ENCODE measurements around the gene OR52A5. TPM values are rescaled to one million over a fixed set of nuclear protein-coding genes. Genes with fewer than 3 reads are reported as not detected.
"Not testable (repeated sequence)": the region's sequence is repeated elsewhere in the genome, so short reads cannot be mapped to it uniquely, and the experiment has no call there.

The OR52A5 gene
- not detected for total RNA-seq

DNA sequence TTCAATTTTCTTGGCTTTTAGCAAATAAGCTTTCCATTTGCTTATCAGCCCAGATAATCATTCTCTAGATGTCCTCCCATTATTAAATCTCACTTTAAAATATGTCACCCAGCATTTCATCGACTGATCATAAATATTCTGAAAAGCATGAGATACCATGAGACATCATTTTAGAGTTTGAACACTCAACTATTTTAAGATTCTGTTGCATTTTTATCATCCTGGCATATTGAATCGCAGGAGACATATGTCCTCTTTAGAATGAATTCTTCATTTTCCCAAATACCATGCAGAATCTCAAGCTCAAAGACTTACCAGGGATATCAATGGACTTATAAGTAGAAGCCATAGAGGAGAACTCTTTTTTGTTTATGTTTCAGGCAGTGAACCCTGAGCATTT, at the start of gene OR52A5:
Gene OR52A5, minus strand, starts transcription at position 361 of the 400 bp plus-strand sequence. CDS start 5,714 bp downstream, outside the sequence.
- TF ChIP-seq, protein P1, sequence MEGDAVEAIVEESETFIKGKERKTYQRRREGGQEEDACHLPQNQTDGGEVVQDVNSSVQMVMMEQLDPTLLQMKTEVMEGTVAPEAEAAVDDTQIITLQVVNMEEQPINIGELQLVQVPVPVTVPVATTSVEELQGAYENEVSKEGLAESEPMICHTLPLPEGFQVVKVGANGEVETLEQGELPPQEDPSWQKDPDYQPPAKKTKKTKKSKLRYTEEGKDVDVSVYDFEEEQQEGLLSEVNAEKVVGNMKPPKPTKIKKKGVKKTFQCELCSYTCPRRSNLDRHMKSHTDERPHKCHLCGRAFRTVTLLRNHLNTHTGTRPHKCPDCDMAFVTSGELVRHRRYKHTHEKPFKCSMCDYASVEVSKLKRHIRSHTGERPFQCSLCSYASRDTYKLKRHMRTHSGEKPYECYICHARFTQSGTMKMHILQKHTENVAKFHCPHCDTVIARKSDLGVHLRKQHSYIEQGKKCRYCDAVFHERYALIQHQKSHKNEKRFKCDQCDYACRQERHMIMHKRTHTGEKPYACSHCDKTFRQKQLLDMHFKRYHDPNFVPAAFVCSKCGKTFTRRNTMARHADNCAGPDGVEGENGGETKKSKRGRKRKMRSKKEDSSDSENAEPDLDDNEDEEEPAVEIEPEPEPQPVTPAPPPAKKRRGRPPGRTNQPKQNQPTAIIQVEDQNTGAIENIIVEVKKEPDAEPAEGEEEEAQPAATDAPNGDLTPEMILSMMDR (IDR thresholded peaks at IDR 0.05), result no peak
- no peak for DNase-seq (ENCODE audit: low spot score in 2 of 2)
- intact Hi-C loops (cut with DNase I), result no loop called here
- no peaks in the 10 kb centered on the region for H3K36me3 ChIP-seq
- no peaks in the 10 kb centered on the region for H3K9me3 ChIP-seq
- H3K4me1 ChIP-seq, result no peaks in the 10 kb centered on the region
- H3K27me3 ChIP-seq, result no peaks in the 10 kb centered on the region
- H3K27ac ChIP-seq, result no peak within 1 kb of the TSS
- no peak within 1 kb of the TSS for H3K4me3 ChIP-seq

DNA sequence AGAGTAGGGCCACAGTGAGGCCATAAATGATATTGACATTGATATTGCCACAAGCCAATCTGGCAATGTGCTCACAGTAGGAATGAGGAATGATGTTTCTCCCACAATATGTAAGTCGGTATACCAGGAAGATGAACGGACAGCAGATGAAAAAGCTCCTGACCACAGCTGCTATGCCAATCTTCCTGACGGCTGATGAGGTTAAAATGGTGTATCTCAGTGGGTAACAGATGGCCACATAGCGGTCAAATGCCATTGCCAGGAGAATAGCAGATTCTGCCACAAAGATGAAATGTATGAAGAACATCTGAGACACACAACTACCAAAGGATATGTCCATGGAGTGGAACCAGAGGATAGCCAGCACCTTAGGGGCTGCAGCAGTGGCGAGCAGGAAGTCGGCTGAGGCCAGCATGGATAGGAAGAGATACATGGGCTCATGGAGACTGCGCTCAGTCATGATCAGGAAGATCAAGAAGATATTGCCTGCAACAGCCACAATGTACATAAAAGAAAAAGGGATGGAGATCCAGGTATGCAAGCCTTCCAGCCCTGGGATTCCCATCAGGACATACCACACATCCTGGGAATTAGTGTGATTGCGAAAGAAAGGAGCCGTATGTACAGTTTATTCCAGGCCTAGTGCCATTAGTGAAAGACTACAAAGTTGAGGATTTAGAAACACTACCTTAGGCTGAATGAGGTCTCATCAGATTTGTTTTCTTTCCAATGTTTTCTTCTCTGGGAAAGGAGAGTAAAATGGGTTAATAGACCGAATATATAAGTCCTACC, 40.1 kb upstream of the OR52A5 start:
- Histone ChIP-seq H3K36me3 (no peaks in the 10 kb centered on the region), H3K4me3 (no peak overlapping the region), H3K27ac (no peak overlapping the region), H3K9me3 (no peaks in the 10 kb centered on the region), H3K27me3 (no peaks in the 10 kb centered on the region), H3K4me1 (no peaks in the 10 kb centered on the region)
- intact Hi-C loops (cut with DNase I), result no loop called here
- TF ChIP-seq, protein P1 (IDR thresholded peaks at IDR 0.05), result no peak
- no peak for DNase-seq (ENCODE audit: low spot score in 2 of 2)

DNA sequence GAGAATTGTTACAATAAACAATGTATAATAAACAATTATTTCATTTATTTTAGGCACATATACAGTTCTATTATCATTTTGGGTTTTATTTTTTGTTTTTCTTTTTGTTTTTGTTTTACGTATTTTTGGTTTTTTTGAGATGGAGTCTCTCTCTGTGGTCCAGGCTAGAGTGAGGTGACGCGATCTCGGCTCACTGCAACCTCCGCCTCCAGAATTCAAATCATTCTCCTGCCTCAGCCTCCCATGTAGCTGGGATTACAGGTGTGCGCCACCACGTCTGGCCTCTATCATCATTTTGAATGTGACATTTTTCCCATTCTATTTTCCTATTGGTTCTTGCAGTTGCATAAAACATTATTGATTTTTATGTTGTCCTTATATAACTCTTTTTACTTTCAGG, 36.8 kb upstream of the OR52A5 start:
- intact Hi-C loops (cut with DNase I), result no loop called here
- H3K4me1 ChIP-seq, result no peaks in the 10 kb centered on the region
- H3K27ac ChIP-seq, result no peak overlapping the region
- H3K27me3 ChIP-seq, result no peaks in the 10 kb centered on the region
- no peak overlapping the region for H3K4me3 ChIP-seq
- no peak for DNase-seq (ENCODE audit: low spot score in 2 of 2)
- H3K9me3 ChIP-seq, result no peaks in the 10 kb centered on the region
- TF ChIP-seq, protein P1 (IDR thresholded peaks at IDR 0.05), result no peak
- no peaks in the 10 kb centered on the region for H3K36me3 ChIP-seq

DNA sequence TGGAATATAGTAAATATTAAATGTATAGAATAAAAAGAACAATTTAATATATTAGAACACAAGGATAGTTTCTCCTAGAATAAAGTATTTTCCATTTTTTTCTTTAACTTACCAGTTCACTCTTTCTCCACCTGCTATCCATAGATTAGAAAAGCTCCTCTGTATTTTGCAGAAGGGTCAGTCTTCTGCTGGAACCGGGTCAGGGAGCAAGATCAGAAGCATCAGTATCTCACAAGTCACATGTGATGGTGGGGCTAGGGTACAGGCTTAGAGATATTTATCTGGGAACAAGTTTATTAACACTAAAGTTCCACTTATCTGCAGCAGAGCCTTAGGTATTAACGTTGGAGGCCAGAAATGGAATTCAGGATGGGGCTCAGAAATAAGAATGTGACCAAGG, 33.7 kb upstream of the OR52A5 start:
- Histone ChIP-seq H3K27ac (no peak overlapping the region), H3K4me3 (no peak overlapping the region), H3K36me3 (no peaks in the 10 kb centered on the region), H3K4me1 (no peaks in the 10 kb centered on the region), H3K27me3 (no peaks in the 10 kb centered on the region), H3K9me3 (no peaks in the 10 kb centered on the region)
- DNase-seq (ENCODE audit: low spot score in 2 of 2), result no peak
- TF ChIP-seq, protein P1 (IDR thresholded peaks at IDR 0.05), result no peak
- intact Hi-C loops (cut with DNase I), result no loop called here

DNA sequence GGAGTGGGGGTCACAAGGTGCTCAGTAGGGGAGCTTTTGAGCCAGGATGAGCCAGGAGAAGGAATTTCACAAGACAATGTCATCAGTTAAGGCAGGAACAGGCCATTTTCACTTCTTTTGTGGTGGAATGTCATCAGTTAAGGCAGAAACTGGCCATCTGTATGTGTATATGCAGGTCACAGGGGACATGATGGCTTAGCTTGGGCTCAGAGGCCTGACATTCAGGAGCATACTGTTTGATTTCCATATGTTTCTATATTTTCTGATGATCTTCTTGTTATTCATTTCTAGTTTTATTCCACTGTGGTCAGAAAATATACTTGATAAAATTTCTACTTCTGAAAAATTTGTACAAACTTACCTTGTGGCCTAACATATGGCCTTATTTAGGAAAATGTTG, 27.7 kb upstream of the OR52A5 start:
- H3K27me3 ChIP-seq; DNase-seq (ENCODE audit: low spot score in 2 of 2); H3K9me3 ChIP-seq; H3K4me1 ChIP-seq; H3K36me3 ChIP-seq; intact Hi-C loops (cut with DNase I); H3K27ac ChIP-seq; H3K4me3 ChIP-seq: not testable (repeated sequence)

DNA sequence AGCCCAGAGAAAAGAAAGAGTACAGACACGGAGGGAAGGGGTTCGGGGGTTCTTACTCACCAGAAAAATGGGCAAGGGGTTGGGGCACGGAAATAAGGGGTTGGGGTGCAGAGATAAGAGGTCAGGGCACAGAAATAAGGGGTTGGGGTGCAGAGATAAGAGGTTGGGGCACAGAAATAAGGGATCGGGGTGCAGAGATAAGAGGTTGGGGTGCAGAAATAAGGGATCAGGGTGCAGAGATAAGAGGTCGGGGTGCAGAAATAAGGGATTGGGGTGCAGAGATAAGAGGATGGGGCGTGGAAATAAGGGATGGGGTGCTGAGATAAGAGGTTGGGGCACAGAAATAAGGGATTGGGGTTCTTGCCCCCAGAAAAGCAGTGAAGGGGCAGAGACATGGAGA, 26.7 kb upstream of the OR52A5 start:
- H3K4me3 ChIP-seq; H3K4me1 ChIP-seq; DNase-seq (ENCODE audit: low spot score in 2 of 2); H3K27ac ChIP-seq; H3K27me3 ChIP-seq; intact Hi-C loops (cut with DNase I); H3K36me3 ChIP-seq; H3K9me3 ChIP-seq: not testable (repeated sequence)

DNA sequence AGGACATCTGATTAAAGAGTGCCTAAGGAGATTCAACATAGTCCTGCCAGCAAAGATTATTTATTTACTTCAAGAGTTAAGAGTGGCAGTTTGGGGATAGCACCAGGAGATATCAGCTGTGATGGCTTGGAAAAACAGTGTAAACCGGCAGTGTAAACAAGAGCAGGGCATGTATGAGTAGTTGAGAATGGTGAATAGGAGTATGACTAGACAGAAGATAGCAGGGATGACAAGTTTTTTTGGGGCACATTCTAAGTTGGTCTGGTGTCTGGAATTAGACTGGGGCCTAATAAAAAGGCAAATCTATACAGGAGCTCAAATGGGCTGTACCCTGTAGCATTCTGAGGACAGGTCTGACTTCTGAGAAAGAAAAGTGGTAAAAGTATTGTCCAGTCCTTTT, 22.9 kb upstream of the OR52A5 start:
- H3K27me3 ChIP-seq; intact Hi-C loops (cut with DNase I); H3K36me3 ChIP-seq; H3K4me3 ChIP-seq; H3K4me1 ChIP-seq; H3K27ac ChIP-seq; H3K9me3 ChIP-seq; DNase-seq (ENCODE audit: low spot score in 2 of 2): not testable (repeated sequence)

DNA sequence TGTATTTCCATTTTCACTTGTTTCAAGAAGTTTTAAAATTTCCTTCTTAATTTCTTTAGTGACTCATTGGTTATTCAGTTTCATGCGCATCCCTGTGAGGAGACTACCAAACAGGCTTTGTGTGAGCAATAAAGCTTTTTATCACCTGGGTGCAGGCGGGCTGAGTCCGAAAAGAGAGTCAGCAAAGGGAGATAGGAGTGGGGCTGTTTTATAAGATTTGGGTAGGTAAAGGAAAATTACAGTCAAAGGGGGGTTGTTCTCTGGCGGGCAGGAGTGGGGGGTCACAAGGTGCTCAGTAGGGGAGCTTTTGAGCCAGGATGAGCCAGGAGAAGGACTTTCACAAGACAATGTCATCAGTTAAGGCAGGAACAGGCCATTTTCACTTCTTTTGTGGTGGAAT, 22.1 kb upstream of the OR52A5 start:
- H3K27me3 ChIP-seq; H3K27ac ChIP-seq; intact Hi-C loops (cut with DNase I); H3K9me3 ChIP-seq; H3K36me3 ChIP-seq; DNase-seq (ENCODE audit: low spot score in 2 of 2); H3K4me3 ChIP-seq; H3K4me1 ChIP-seq: not testable (repeated sequence)

Data from ascending aorta (tissue), 2 donors.